Dermis microvascular lymphatic vessel endothelial cell (primary cell): ENCODE data around the gene ATRAID. TPM values are rescaled to one million over a fixed set of nuclear protein-coding genes. Genes with fewer than 3 reads are reported as not detected.
A peak's percentile ranks its signal among the peaks of the same experiment; 100 is the strongest.
"Not testable (repeated sequence)": the region's sequence is repeated elsewhere in the genome, so short reads cannot be mapped to it uniquely, and the experiment has no call there.

Experiments
- DNase-seq, 2 donors: peaks; one replicate each; pipeline versions ENCODE4 v3.0.0 to v3.0.0-alpha.2; 2010; ENCODE audit warnings: low read depth in 2 of 2
- total RNA-seq: library from RNA; depleted of rRNA; stranded (reverse); fragments of >200 nt; gene quantifications from 2 replicates; pipeline ENCODE4 v1.2.1, GENCODE V29; 2014

The ATRAID gene
- total RNA-seq, result 103 and 105 TPM in 2 replicates

DNA sequence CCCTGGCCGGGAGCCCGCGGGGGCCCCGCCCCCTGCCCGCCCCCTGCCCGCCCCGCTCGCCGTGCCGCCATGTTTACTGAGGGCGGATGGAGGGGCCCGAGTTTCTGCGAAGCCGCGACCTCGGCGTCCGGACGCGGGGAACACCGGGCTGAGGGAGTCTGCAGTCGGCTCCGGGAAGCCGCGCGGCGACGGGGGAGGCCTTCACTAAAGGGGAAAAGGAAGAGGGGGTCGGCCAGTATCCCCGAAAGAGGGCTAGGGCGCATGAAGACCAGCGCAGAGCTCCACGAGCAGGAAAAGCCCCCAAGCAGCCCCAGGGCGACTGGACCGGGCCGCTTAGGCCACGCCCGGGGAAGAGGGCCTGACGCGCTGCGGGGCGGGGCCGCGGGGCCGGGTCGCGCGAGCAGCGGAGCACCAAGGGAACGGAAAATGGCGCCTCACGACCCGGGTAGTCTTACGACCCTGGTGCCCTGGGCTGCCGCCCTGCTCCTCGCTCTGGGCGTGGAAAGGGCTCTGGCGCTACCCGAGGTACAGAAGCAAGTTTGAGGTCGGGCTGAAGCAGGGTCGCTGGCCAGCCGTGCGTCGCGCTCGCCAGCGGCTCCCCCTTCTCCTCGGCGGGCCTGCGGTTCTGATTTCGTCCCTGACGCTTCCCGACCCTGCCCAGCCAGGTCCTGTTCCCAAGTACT is at the start of gene ATRAID, which contains the start of gene SLC5A6:
TSS of gene ATRAID (plus strand) at position 99 of the 683 bp plus-strand sequence. CDS start at position 427, 328 bp downstream.
TSS of gene SLC5A6 (minus strand) at position 326 of the 683 bp plus-strand sequence. CDS start 4,618 bp downstream, outside the sequence.
- DNase-seq, result peak; percentile 73 to 91

- no peak for DNase-seq
These were observed 49.4 kb upstream of the ATRAID start for GRCh38 chr2:27162151-27163121.

DNA sequence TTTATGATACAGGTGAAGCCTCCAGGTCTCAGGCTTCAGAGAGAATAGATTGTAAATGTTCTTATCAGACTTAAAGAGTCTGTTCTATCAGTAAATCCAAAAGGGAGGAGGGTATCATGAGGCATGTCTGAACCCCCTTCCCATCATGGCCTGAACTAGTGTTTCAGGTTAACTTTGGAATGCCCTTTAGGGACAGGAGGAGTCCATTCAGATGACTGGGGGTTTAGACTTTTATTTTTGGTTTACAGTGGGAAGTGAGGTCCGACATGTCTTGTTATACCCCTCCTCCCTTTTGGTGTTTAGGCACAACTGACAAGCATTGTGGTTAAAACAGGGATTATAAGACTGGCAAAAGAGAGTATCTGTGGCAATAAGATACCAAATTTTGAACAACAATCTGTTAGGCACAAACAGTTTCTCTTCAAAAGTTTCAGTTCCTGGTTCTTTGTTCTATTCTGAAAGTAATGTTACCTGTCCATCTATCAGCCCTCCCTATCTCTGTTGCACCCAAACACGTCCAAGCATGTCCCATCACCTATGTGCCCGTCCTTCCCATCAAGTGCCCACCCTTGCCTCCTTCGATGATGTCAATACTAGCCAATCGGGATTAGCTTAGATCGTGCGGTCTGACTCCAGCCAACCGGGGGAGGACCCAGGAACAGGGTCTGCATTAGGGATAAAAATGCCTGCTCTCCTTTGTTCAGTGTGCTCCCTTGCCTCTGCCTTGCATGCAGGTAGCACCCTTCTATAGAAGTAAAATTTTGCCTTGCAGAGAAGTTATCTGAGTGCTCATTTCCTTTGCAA is 46.7 kb upstream of the ATRAID start:
- no peak for DNase-seq

- no peak for DNase-seq
These were observed 41.1 kb upstream of the ATRAID start for GRCh38 chr2:27170581-27171337.

- no peak for DNase-seq
These were observed 40.4 kb upstream of the ATRAID start for GRCh38 chr2:27171351-27171848.

- DNase-seq, result no peak
These were observed 37.2 kb upstream of the ATRAID start for GRCh38 chr2:27174638-27175037.

GRCh38 chr2:27175330-27175729 is 36.5 kb upstream of the ATRAID start:
- no peak for DNase-seq

DNA sequence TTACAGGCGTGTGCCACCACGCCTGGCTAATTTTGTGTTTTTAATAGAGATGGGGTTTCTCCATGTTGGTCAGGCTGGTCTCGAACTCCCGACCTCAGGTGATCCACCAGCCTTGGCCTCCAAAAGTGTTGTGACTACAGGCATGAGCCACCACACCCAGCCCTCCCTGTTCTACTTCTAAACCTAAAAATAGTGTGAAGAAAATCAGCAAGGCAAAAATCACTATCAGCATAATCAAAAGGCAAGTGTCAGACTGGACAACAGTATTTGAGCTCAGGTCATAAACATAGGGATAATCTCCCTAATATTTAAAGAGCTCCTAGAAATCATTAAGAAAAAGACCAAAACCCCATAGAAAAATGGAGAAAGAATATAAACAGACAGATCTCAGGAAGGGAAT is 36.1 kb upstream of the ATRAID start:
- DNase-seq, result not testable (repeated sequence)

GRCh38 chr2:27177441-27178351 is 34.1 kb upstream of the ATRAID start:
- DNase-seq, result no peak

DNA sequence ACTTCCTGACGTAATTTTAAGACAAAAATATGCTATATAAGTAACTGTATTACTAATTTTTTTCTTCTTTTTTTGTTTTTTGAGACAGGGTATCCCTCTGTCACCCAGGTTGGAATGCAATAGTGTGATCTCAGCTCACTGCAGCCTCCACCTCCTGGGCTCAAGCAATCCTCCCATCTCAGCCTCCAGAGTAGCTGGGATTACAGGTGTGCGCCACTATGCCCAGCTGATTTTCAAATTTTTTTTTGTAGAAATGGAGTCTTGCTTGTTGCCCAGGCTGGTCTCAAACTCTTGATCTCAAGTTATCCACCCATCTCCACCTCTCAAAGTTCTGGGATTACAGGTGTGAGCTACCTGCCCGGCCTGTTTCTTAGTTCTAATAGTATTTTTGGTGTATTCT is 33.4 kb upstream of the ATRAID start:
- DNase-seq, result no peak

DNA sequence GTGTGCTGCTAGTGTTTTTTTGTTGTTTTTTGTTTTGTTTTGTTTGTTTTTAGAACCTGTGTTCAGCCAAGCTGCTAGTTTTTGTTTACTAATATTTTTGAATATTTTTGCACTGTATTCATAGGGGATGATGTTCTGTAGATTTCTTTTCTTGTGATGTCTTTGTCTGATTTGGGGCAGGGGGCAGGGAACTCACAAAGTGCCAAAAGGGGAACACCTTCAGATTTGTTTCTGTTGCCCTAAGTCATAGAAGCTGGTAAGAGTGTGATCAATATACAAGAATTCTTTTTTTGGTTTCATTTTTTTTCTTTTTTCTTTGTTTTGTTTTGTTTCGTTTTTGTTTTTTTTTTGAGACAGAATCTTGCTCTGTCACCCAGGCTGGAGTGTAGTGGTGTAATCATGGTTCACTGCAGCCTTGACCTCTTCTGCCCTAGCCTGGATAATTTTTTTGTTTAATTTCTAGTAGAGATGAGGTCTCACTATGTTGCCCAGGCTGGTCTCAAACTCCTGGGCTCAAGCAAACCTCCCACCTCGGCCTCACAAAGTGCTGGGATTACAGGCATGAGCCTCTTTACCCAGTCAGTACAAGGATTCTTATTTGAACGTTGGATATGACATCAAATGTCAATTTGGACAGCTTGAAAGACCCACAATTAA is 32.4 kb upstream of the ATRAID start:
- no peak for DNase-seq

GRCh38 chr2:27182346-27182745 is 29.5 kb upstream of the ATRAID start:
- no peak for DNase-seq

DNA sequence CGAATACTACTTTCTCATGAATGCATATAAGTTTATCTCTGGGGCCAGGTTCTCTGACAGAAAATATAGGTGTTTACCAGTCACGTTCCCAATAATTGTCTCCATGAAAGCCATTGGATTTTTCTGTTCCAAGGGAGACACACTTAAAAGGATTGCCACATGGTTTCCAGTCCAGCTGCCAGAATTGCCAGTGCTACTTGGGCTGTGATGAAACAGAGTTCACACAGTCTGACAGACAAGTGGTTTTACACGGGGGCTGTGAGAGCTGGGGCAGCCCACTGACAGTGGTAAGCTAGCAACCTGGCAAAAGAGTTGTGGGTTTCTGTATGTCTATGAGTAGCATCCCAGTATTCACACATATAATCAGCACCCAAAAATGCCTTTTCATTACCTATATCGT is 27.7 kb upstream of the ATRAID start:
- DNase-seq, result no peak

GRCh38 chr2:27185331-27186026 is 26.4 kb upstream of the ATRAID start:
- DNase-seq, result peak; percentile 17 to 68

- DNase-seq, result no peak
These were observed 25.1 kb upstream of the ATRAID start for GRCh38 chr2:27186613-27187345.

DNA sequence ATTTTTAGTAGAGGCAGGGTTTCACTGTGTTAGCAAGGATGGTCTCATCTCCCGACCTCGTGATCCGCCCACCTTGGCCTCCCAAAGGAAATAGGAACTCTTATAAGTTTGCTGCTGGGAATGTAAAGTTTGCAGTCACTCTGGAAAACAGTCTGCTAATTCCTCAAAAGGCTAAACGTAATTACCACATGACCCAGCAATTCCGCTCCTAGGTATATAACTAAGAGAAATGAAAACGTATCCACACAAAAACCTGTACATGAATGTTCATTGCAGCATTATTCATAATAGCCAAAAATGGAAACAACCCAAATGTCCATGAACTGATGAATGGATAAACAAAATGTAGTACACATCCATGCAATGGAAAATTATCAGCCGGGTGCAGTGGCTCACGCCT is 21.9 kb upstream of the ATRAID start:
- no peak for DNase-seq

DNA sequence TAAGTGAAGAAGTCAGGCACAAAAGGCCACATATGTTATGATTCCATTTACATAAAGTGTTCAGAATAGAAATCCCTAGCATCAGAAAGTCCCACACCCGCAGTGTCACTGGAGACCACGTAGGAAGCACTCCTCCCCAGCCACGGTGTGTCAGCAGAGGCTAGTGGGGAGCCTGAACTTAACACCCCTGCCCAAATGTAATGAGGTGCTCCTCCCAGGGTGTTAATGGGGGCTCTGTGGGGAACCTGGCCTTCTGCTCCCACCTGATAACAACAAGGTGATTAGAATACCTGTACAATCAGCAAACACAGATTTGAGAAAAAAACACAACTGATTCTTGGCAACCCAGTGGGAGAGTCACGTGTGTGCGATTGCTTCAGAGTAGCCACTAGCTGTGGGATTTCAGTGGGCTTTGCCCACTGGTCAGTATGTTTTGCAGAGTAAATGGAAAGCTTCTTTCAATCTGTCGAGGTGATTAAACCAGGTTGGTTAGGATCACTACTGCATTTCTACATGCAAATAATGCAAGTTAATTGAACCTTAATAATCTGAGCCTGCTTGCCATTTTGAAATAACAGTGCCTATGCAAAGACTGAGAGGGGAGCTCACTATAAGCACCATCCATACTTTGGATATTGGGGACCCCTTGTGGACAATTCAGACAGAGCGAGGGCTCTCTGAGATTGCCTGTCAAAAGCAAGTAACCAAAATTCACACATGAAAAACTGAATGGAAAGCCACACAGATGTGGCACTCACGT is 20.6 kb upstream of the ATRAID start:
- DNase-seq, result peak; percentile 68 to 78
